Naive thymus-derived CD8-positive, alpha-beta T cell (primary cell): Measurements from ENCODE around the gene ZNF816. TPM values are rescaled to one million over a fixed set of nuclear protein-coding genes. Genes with fewer than 3 reads are reported as not detected.
A peak's percentile ranks its signal among the peaks of the same experiment; 100 is the strongest.

ENCODE experiments used
- ATAC-seq, 2 donors: fragments of 150-1000 bp; cut with Tn5 transposase in 1 of 2; sonication (Bioruptor Pico), chemical (Tn5 transposase) in 1 of 2; 1 replicate in 1 of 2; 2 replicates in 1 of 2; pipeline ENCODE4 v1.10.0; 2021; ENCODE audit warnings: mild to moderate bottlenecking in 2 of 2, moderate library complexity in 2 of 2
- POLR2A ChIA-PET: fragments of 350-600 bp; sonication (Branson Sonifier 250); formaldehyde crosslinking; loops from one replicate; lab custom pipeline; 2021; ENCODE audit warnings: antibody characterized with exemption; lab: Charles Lee
- DNase-seq, 10 donors: peaks; one replicate each; pipeline versions ENCODE4 v3.0.0 to v3.0.0-alpha.2; 2020 to 2022
- H3K27ac Mint-ChIP-seq, 10 donors: one replicate each; pipeline ENCODE4 v1.8.0; 2020 to 2022; ENCODE audit warnings: mild to moderate bottlenecking in 10 of 10, mixed read lengths in 10 of 10, moderate library complexity in 4 of 10, inconsistent platforms in 1 of 10
- H3K27me3 Mint-ChIP-seq, 5 donors: one replicate each; pipeline ENCODE4 v1.8.0; 2021 to 2022; ENCODE audit warnings: mixed read lengths in 5 of 5
- H3K36me3 Mint-ChIP-seq, 3 donors: one replicate each; pipeline ENCODE4 v1.8.0; 2020 to 2022; ENCODE audit warnings: mixed read lengths in 3 of 3, mild to moderate bottlenecking in 2 of 3, inconsistent platforms in 1 of 3
- H3K4me1 Mint-ChIP-seq, 4 donors: one replicate each; pipeline ENCODE4 v1.8.0; 2021 to 2022; ENCODE audit warnings: mixed read lengths in 4 of 4
- H3K4me3 Mint-ChIP-seq, 10 donors: one replicate each; pipeline ENCODE4 v1.8.0; 2020 to 2022; ENCODE audit warnings: mild to moderate bottlenecking in 10 of 10, mixed read lengths in 10 of 10, moderate library complexity in 6 of 10, inconsistent platforms in 1 of 10
- H3K9me3 Mint-ChIP-seq, 9 donors: one replicate each; pipeline ENCODE4 v1.8.0; 2020 to 2022; ENCODE audit warnings: mixed read lengths in 9 of 9, mild to moderate bottlenecking in 3 of 9, inconsistent platforms in 1 of 9, moderate library complexity in 1 of 9
- polyA plus RNA-seq, 3 donors: library from polyadenylated mRNA; unstranded; fragments of 300-500 nt; fragmentation: Illumina TruSeq; gene quantifications; one replicate each; pipeline ENCODE4 v1.2.3, GENCODE V29; 2021
- total RNA-seq, 8 experiments: library from RNA in 2 of 8; stranded (reverse) in 2 of 8; gene quantifications; one replicate each; pipeline ENCODE4 v1.2.3 and lab custom pipeline; 2021 to 2026

ZNF816 gene
- total RNA-seq (10 to 100 TPM; 20.0 to 21.6 TPM), polyA plus RNA-seq (10 to 100 TPM in 1 of 3 donors, 1 to 10 TPM in 2; 5.0 to 15.4 (median 6.7) TPM), total RNA-seq (lab: John Stamatoyannopoulos, UW) (8.9 to 35.9 (median 16.2) reads per million in 6 experiments)

GRCh38 chr19:52962394-52963246 lies at the start of gene ZNF816:
TSS of gene ZNF816 (minus strand) at chr19:52962881. CDS start at chr19:52956089, 6,792 bp downstream.
- Mint-ChIP-seq H3K27me3 (no peaks in the 10 kb centered on the region), H3K4me1 (peaks cover 5 to 29% (median 24%) of the 10 kb centered on the region in 4 donors), H3K36me3 (peaks cover 31 to 60% (median 32%) of the 10 kb centered on the region in 3 donors), H3K27ac (peak within 1 kb of the TSS; percentile 91 to 98 (median 95)), H3K9me3 (peaks cover 0 to 67% (median 26%) of the 10 kb centered on the region in 9 donors), H3K4me3 (peak within 1 kb of the TSS; percentile 90 to 96 (median 94))
- POLR2A ChIA-PET: interaction anchor here (0.6 to 2.6 kb wide), 10 partner anchors 16 to 773 kb away, joined by 3 to 6 read pairs (median 3); partner anchors contain the start of genes PPP2R1A, ZNF320, ZNF347 and ZNF766
- peak; percentile 94 to 99 (median 98) for DNase-seq
- peak; percentile 96 to 99 for ATAC-seq

- no peak overlapping the region for H3K4me3 Mint-ChIP-seq
Observed at GRCh38 chr19:53012006-53012405, 49.3 kb upstream of the ZNF816 start.

GRCh38 chr19:53010494-53010893 lies 47.8 kb upstream of the ZNF816 start:
- Mint-ChIP-seq H3K4me1 (no peaks in the 10 kb centered on the region), H3K9me3 (peaks cover 13 to 70% (median 41%) of the 10 kb centered on the region in 9 donors), H3K36me3 (peaks cover 0 to 36% (median 24%) of the 10 kb centered on the region in 3 donors), H3K27ac (no peak overlapping the region), H3K27me3 (peaks cover 0 to 7% (median 2%) of the 10 kb centered on the region in 5 donors), H3K4me3 (no peak overlapping the region)
- POLR2A ChIA-PET: no interaction called here
- no peak for DNase-seq
- no peak for ATAC-seq

More at GRCh38 chr19:53012006-53012405, 49.3 kb upstream of the ZNF816 start:
- peaks cover 0 to 40% (median 26%) of the 10 kb centered on the region in 3 donors for H3K36me3 Mint-ChIP-seq
- POLR2A ChIA-PET: no interaction called here
- H3K27ac Mint-ChIP-seq: no peak overlapping the region
- H3K9me3 Mint-ChIP-seq: peaks cover 17 to 73% (median 49%) of the 10 kb centered on the region in 9 donors
- no peaks in the 10 kb centered on the region for H3K4me1 Mint-ChIP-seq
- DNase-seq: no peak
- ATAC-seq: no peak
- peaks cover 0 to 7% (median 2%) of the 10 kb centered on the region in 5 donors for H3K27me3 Mint-ChIP-seq

- Mint-ChIP-seq H3K36me3 (peaks cover 0 to 24% (median 22%) of the 10 kb centered on the region in 3 donors), H3K27me3 (peaks cover 0 to 7% (median 2%) of the 10 kb centered on the region in 5 donors), H3K9me3 (peaks cover 8 to 65% (median 33%) of the 10 kb centered on the region in 9 donors), H3K4me3 (no peak overlapping the region), H3K27ac (no peak overlapping the region), H3K4me1 (no peaks in the 10 kb centered on the region)
- ATAC-seq (no peak), DNase-seq (no peak)
- POLR2A ChIA-PET: no interaction called here
Observed at GRCh38 chr19:53008061-53008778, 45.5 kb upstream of the ZNF816 start.

- Mint-ChIP-seq H3K27me3 (peaks cover 0 to 7% (median 2%) of the 10 kb centered on the region in 5 donors), H3K4me1 (no peaks in the 10 kb centered on the region), H3K27ac (no peak overlapping the region), H3K4me3 (no peak overlapping the region), H3K9me3 (peaks cover 8 to 63% (median 26%) of the 10 kb centered on the region in 9 donors), H3K36me3 (peaks cover 0 to 24% (median 19%) of the 10 kb centered on the region in 3 donors)
- DNase-seq (no peak), ATAC-seq (no peak)
- POLR2A ChIA-PET: no interaction called here
Observed at GRCh38 chr19:53007606-53008005, 44.9 kb upstream of the ZNF816 start.

GRCh38 chr19:53007200-53007599 lies 44.5 kb upstream of the ZNF816 start:
- Mint-ChIP-seq H3K27me3 (peaks cover 0 to 7% (median 2%) of the 10 kb centered on the region in 5 donors), H3K9me3 (peaks cover 8 to 64% (median 24%) of the 10 kb centered on the region in 9 donors), H3K4me3 (no peak overlapping the region), H3K4me1 (no peaks in the 10 kb centered on the region), H3K36me3 (peaks cover 0 to 26% (median 19%) of the 10 kb centered on the region in 3 donors), H3K27ac (no peak overlapping the region)
- ATAC-seq: no peak
- POLR2A ChIA-PET: no interaction called here
- no peak for DNase-seq

- no peak overlapping the region for H3K4me3 Mint-ChIP-seq
- POLR2A ChIA-PET: no interaction called here
- H3K27me3 Mint-ChIP-seq: peaks cover 0 to 9% (median 1%) of the 10 kb centered on the region in 5 donors
- ATAC-seq (no peak), DNase-seq (no peak)
- no peaks in the 10 kb centered on the region for H3K4me1 Mint-ChIP-seq
- H3K9me3 Mint-ChIP-seq: peaks cover 0 to 49% (median 18%) of the 10 kb centered on the region in 9 donors
- no peak overlapping the region for H3K27ac Mint-ChIP-seq
- peaks cover 0 to 10% (median 6%) of the 10 kb centered on the region in 3 donors for H3K36me3 Mint-ChIP-seq
Observed at GRCh38 chr19:53004242-53004641, 41.6 kb upstream of the ZNF816 start.

GRCh38 chr19:53002479-53002878 lies 39.8 kb upstream of the ZNF816 start:
- H3K27ac Mint-ChIP-seq: no peak overlapping the region
- no peak overlapping the region for H3K4me3 Mint-ChIP-seq
- ATAC-seq (no peak), DNase-seq (no peak)
- POLR2A ChIA-PET: no interaction called here
- H3K36me3 Mint-ChIP-seq: peaks cover 0 to 17% (median 14%) of the 10 kb centered on the region in 3 donors
- H3K4me1 Mint-ChIP-seq: no peaks in the 10 kb centered on the region
- H3K9me3 Mint-ChIP-seq: peaks cover 0 to 49% (median 13%) of the 10 kb centered on the region in 9 donors
- peaks cover 0 to 11% (median 6%) of the 10 kb centered on the region in 5 donors for H3K27me3 Mint-ChIP-seq

- H3K4me1 Mint-ChIP-seq: peaks cover 0 to 6% (median 2%) of the 10 kb centered on the region in 4 donors
- POLR2A ChIA-PET: no interaction called here
- DNase-seq: no peak
- no peak overlapping the region for H3K4me3 Mint-ChIP-seq
- H3K9me3 Mint-ChIP-seq: peaks cover 0 to 51% (median 9%) of the 10 kb centered on the region in 9 donors
- peaks cover 0 to 19% (median 14%) of the 10 kb centered on the region in 3 donors for H3K36me3 Mint-ChIP-seq
- peaks cover 0 to 13% (median 6%) of the 10 kb centered on the region in 5 donors for H3K27me3 Mint-ChIP-seq
- no peak for ATAC-seq
- H3K27ac Mint-ChIP-seq: no peak overlapping the region
Observed at GRCh38 chr19:52997975-52998374, 35.3 kb upstream of the ZNF816 start.

- peaks cover 7 to 14% (median 12%) of the 10 kb centered on the region in 4 donors for H3K4me1 Mint-ChIP-seq
Observed at GRCh38 chr19:52995711-52996110, 33.0 kb upstream of the ZNF816 start.

GRCh38 chr19:52993342-52994178 lies 30.9 kb upstream of the ZNF816 start:
- peak; percentile 65 to 93 (median 82) for DNase-seq
- POLR2A ChIA-PET: interaction anchor here (0.7 kb wide), 1 partner anchor 611 kb away, joined by 4 read pairs; no protein-coding TSS in a partner anchor
- Mint-ChIP-seq H3K4me1 (peaks cover 7 to 14% (median 12%) of the 10 kb centered on the region in 4 donors), H3K9me3 (peaks cover 0 to 67% (median 21%) of the 10 kb centered on the region in 9 donors), H3K27ac (peak overlapping the region in 8 of 10 donors; percentile 18 to 88 (median 46)), H3K4me3 (peak overlapping the region; percentile 74 to 93 (median 87)), H3K27me3 (peaks cover 0 to 24% (median 7%) of the 10 kb centered on the region in 5 donors), H3K36me3 (peaks cover 15 to 34% (median 26%) of the 10 kb centered on the region in 3 donors)
- peak; percentile 83 to 93 for ATAC-seq

More at GRCh38 chr19:52995711-52996110, 33.0 kb upstream of the ZNF816 start:
- H3K36me3 Mint-ChIP-seq: peaks cover 2 to 28% (median 25%) of the 10 kb centered on the region in 3 donors
- DNase-seq: no peak
- H3K4me3 Mint-ChIP-seq: peak overlapping the region in 2 of 10 donors; percentile 14 to 45
- H3K27ac Mint-ChIP-seq: no peak overlapping the region
- no peak for ATAC-seq
- peaks cover 0 to 26% (median 10%) of the 10 kb centered on the region in 5 donors for H3K27me3 Mint-ChIP-seq
- H3K9me3 Mint-ChIP-seq: peaks cover 0 to 62% (median 13%) of the 10 kb centered on the region in 9 donors
- POLR2A ChIA-PET: no interaction called here
